Left lung (tissue), 10 donors: ENCODE data around the gene CRTC3. TPM values are rescaled to one million over a fixed set of nuclear protein-coding genes. Genes with fewer than 3 reads are reported as not detected.

Experiments used
- ATAC-seq: fragments of 200-7000 bp; cut with Tn5 transposase; one replicate; pipeline ENCODE4 v1.9.1; 2020; ENCODE audit warnings: moderate library complexity
- DNase-seq, 4 donors: peaks; one replicate each; pipeline ENCODE4 v3.0.0-alpha.2; 2013 to 2020
- H3K27ac ChIP-seq, 2 donors: fragments of 200-600 bp; sonication (generic) in 1 of 2; one replicate each; pipeline versions ENCODE4 v1.5.0 to v1.8.0; 2020 to 2021
- H3K27me3 ChIP-seq, 2 donors: fragments of 200-600 bp; sonication (generic) in 1 of 2; one replicate each; pipeline versions ENCODE4 v1.5.0 to v1.8.0; 2020 to 2021
- H3K36me3 ChIP-seq, 2 donors: fragments of 200-600 bp; sonication (generic) in 1 of 2; one replicate each; pipeline versions ENCODE4 v1.5.0 to v1.8.0; 2020 to 2021
- H3K4me1 ChIP-seq, 2 donors: fragments of 200-600 bp; one replicate each; pipeline ENCODE4 v1.8.0; 2021
- H3K4me3 ChIP-seq, 2 donors: fragments of 200-600 bp; sonication (generic) in 1 of 2; one replicate each; pipeline versions ENCODE4 v1.5.0 to v1.8.0; 2020 to 2021; ENCODE audit warnings: mild to moderate bottlenecking in 1 of 2
- H3K9me3 ChIP-seq, 2 donors: fragments of 200-600 bp; sonication (generic) in 1 of 2; one replicate each; pipeline versions ENCODE4 v1.5.0 to v1.8.0; 2020 to 2021
- intact Hi-C, 2 donors: fragments of 100-400 bp; cut with DNase I; formaldehyde crosslinking; loops; one replicate each; pipeline versions ENCODE4 v1.11.2 to v1.14.2; 2022
- polyA plus RNA-seq, 6 donors: library from polyadenylated mRNA; unstranded; fragments of 120-200 nt; gene quantifications; one replicate each; pipeline ENCODE4 v1.2.1, GENCODE V29; 2013; ENCODE audit not compliant: insufficient read length in 6 of 6
- total RNA-seq, 2 donors: library from RNA; stranded (reverse); fragmentation: NEBNext Ultra II Directional; extraction: Animal tissue kit (Norgen Biotek cat#: 25700); gene quantifications; one replicate each; pipeline ENCODE4 v1.2.1, GENCODE V29; 2021
- TF ChIP-seq, protein P1 (sequence below), 2 donors: fragments of 200-600 bp; sonication (generic) in 1 of 2; IDR thresholded peaks; one replicate each; pipeline versions ENCODE4 v1.5.0 to v1.8.0; 2021; ENCODE audit warnings: antibody characterized with exemption in 2 of 2
- donor health status: DM: no; HTN: yes; CAD: no.
- donor health status: DM: no; HTN: no; CAD: no.

Gene CRTC3
- total and polyA plus RNA-seq, 8 donors: 33.0 to 45.2 (median 37.5) TPM

DNA sequence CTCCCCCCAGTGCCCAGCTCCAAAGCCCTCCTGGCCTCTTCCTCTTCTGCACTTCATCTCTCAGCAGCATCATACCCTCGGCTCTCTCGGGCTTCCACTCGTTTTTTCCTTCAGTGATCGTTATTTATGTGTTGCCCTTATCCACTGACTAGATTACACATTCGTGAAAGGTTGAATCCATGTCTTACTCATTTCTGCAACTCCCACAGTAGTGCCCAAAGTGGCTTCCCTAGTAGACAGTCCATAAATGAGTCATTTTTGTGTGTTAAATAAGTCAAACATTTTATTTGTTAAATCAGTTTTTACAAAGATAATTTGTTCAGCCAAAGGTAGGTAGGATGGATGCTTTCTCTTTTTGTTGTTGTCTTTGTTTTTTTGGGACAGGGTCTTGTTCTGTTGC lies 87.4 kb downstream of the CRTC3 start:
- Histone ChIP-seq H3K36me3 (peaks cover 0 to 64% of the 10 kb centered on the region in 2 donors), H3K9me3 (no peaks in the 10 kb centered on the region), H3K4me1 (peaks cover 0 to 11% of the 10 kb centered on the region in 2 donors), H3K4me3 (no peak overlapping the region), H3K27me3 (no peaks in the 10 kb centered on the region), H3K27ac (no peak overlapping the region)
- TF ChIP-seq, protein P1, sequence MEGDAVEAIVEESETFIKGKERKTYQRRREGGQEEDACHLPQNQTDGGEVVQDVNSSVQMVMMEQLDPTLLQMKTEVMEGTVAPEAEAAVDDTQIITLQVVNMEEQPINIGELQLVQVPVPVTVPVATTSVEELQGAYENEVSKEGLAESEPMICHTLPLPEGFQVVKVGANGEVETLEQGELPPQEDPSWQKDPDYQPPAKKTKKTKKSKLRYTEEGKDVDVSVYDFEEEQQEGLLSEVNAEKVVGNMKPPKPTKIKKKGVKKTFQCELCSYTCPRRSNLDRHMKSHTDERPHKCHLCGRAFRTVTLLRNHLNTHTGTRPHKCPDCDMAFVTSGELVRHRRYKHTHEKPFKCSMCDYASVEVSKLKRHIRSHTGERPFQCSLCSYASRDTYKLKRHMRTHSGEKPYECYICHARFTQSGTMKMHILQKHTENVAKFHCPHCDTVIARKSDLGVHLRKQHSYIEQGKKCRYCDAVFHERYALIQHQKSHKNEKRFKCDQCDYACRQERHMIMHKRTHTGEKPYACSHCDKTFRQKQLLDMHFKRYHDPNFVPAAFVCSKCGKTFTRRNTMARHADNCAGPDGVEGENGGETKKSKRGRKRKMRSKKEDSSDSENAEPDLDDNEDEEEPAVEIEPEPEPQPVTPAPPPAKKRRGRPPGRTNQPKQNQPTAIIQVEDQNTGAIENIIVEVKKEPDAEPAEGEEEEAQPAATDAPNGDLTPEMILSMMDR (IDR thresholded peaks at IDR 0.05): no peak
- DNase-seq (no peak), ATAC-seq (no peak)
- intact Hi-C loops: no loop called here

DNA sequence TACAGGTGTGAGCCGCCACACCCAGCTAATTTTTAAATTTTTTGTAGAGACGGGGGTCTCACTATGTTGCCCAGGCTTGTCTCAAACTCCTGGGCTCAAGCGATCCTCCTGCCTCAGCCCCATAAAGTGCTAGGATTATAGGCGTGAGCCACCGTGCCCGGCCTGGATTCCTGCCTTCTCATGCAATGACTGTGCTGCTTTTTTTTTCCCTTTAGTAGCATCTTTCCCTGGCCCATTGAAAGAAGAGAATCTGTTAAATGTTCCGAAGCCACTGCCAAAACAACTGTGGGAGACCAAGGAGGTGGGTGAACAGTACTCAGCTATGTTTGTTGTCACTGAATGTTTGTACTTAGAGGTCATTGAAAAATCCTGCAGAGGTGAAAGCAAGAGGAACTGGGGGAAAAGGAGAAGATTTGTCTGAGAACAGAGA lies 88.0 kb downstream of the CRTC3 start:
- no peaks in the 10 kb centered on the region for H3K27me3 ChIP-seq
- H3K36me3 ChIP-seq: peaks cover 0 to 64% of the 10 kb centered on the region in 2 donors
- no peak overlapping the region for H3K4me3 ChIP-seq
- peaks cover 0 to 11% of the 10 kb centered on the region in 2 donors for H3K4me1 ChIP-seq
- no peak for ATAC-seq
- no peak overlapping the region for H3K27ac ChIP-seq
- H3K9me3 ChIP-seq: no peaks in the 10 kb centered on the region
- TF ChIP-seq, protein P1 (IDR thresholded peaks at IDR 0.05): no peak
- DNase-seq: no peak
- intact Hi-C loops: no loop called here

DNA sequence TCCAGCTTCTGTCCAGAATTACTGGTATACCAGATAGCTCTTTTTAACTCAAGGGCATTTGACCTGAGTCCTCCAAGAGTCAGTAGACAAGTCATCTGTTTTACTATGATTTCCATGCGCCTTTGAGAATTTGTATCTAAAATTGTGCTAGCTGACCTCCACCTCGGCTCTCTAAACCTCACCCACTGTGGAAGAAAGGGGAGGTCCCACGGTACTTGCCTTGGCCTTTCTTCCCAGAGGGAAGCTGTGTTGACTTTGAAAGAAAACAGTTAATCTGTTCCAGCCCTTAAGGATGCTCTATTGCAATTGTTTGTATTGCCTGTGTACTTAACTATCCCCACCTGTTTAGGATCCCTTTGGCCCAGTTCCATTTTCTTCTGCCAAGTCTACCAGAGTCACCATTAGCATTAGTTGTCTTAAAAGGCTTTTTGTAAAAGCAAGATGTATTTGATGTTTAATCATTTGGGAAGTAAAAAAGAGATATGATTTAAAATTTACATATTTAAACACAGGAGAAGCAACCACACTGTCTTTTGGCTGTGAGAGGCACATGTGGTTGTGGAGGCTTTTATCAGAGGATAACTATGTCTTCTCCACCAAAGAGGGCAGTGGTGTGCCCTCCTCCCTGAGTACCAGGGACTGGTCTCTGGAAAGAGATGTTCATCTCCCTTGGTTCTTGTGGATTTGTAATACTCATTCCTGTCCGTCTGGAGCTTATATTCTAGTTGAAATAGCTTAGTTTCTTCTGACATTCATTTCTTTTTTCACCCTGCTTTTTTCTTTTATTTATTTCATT lies 88.8 kb downstream of the CRTC3 start:
- intact Hi-C loops: no loop called here
- ATAC-seq (no peak), DNase-seq (no peak)
- H3K9me3 ChIP-seq: no peaks in the 10 kb centered on the region
- H3K27me3 ChIP-seq: no peaks in the 10 kb centered on the region
- TF ChIP-seq, protein P1 (IDR thresholded peaks at IDR 0.05): no peak
- H3K4me3 ChIP-seq: no peak overlapping the region
- H3K27ac ChIP-seq: no peak overlapping the region
- peaks cover 0 to 71% of the 10 kb centered on the region in 2 donors for H3K36me3 ChIP-seq
- H3K4me1 ChIP-seq: peaks cover 0 to 11% of the 10 kb centered on the region in 2 donors

DNA sequence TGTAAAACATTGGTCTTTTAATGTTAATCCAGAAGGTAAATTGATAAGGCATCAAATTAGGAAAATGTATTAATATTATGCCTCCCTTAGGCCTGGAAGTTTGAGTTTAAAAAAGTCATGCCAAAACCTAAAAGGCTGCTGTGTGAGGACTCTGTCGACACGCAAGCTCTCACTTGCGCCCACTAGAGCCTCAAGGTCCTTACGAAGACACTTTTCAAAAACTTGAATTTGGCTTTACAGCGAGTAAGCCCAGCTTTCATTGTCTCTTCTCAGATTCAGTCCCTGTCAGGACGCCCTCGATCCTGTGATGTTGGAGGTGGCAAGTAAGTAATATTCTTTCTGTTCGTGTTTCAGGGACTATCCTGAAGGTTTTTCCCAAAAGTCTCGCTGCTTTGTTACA lies 89.7 kb downstream of the CRTC3 start:
- DNase-seq: no peak
- no peaks in the 10 kb centered on the region for H3K9me3 ChIP-seq
- no peak for ATAC-seq
- intact Hi-C loops: no loop called here
- peaks cover 0 to 77% of the 10 kb centered on the region in 2 donors for H3K36me3 ChIP-seq
- H3K27ac ChIP-seq: no peak overlapping the region
- TF ChIP-seq, protein P1 (IDR thresholded peaks at IDR 0.05): no peak
- H3K4me1 ChIP-seq: peaks cover 0 to 11% of the 10 kb centered on the region in 2 donors
- no peaks in the 10 kb centered on the region for H3K27me3 ChIP-seq
- no peak overlapping the region for H3K4me3 ChIP-seq

DNA sequence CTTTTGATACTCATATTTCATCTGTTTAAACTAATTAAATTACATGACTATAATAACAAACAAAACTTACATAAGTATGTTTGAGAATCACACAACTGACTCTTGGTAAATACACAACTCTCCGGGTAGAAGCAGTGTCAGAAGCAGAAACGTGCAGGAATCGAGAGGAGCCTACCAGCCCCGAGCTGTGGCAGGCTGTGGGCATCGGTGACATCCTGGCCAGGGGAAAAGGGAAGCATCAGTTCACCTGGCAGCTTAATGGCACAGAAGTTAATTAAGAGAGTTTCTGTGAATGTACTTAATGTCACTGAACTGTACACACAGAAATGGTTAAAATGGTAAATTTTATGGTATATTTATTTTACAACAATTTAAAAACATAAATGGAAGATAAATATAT lies 90.2 kb downstream of the CRTC3 start:
- H3K4me1 ChIP-seq: peaks cover 0 to 11% of the 10 kb centered on the region in 2 donors

More for the DNA sequence above, 90.2 kb downstream of the CRTC3 start:
- H3K4me3 ChIP-seq: no peak overlapping the region
- TF ChIP-seq, protein P1 (IDR thresholded peaks at IDR 0.05): no peak
- no peak for DNase-seq
- H3K36me3 ChIP-seq: peaks cover 0 to 76% of the 10 kb centered on the region in 2 donors
- ATAC-seq: no peak
- H3K27ac ChIP-seq: no peak overlapping the region
- H3K9me3 ChIP-seq: no peaks in the 10 kb centered on the region
- H3K27me3 ChIP-seq: no peaks in the 10 kb centered on the region
- intact Hi-C loops: no loop called here
